SK-N-SH treated with all-trans-retinoic acid at 6 μM for 48 hours (cell line): ENCODE data around the gene NHSL2.

Source experiments
- ATAC-seq: fragments of 200-7000 bp; cut with Tn5 transposase; 3 replicates; pipeline ENCODE4 v1.9.1; 2020; ENCODE audit warnings: mild to moderate bottlenecking, moderate library complexity
- ARNTL ChIP-seq: fragments of 450-650 bp; formaldehyde crosslinking; IDR thresholded peaks from 2 replicates; pipeline ENCODE4 v1.5.0; 2020; ENCODE audit warnings: low read depth, mild to moderate bottlenecking, moderate library complexity, borderline replicate concordance
- BACH2 ChIP-seq: fragments of 250-450 bp; sonication (Bioruptor Pico); IDR thresholded peaks from 2 replicates; pipeline ENCODE4 v1.9.0; 2021; ENCODE audit warnings: mild to moderate bottlenecking, borderline replicate concordance
- CSDC2 ChIP-seq: fragments of 250-450 bp; sonication (Bioruptor Pico); IDR thresholded peaks from 2 replicates; pipeline ENCODE4 v1.5.0; 2020; ENCODE audit warnings: mild to moderate bottlenecking, moderate library complexity
- ESRRG ChIP-seq: fragments of 250-450 bp; sonication (Bioruptor Pico); IDR thresholded peaks from 2 replicates; pipeline ENCODE4 v1.6.1; 2021; ENCODE audit warnings: mild to moderate bottlenecking
- GLIS3 ChIP-seq: fragments of 250-450 bp; sonication (Bioruptor Pico); IDR thresholded peaks from 2 replicates; pipeline ENCODE4 v1.5.0; 2020; ENCODE audit warnings: mild to moderate bottlenecking, moderate library complexity
- ISL1 ChIP-seq: fragments of 250-450 bp; sonication (Bioruptor Pico); IDR thresholded peaks from 2 replicates; pipeline ENCODE4 v2.1.2; 2022; ENCODE audit warnings: mild to moderate bottlenecking, moderate library complexity
- OSR1 ChIP-seq: fragments of 250-450 bp; sonication (Bioruptor Pico); IDR thresholded peaks from 2 replicates; pipeline ENCODE4 v1.8.0; 2022; ENCODE audit warnings: moderate library complexity, mild to moderate bottlenecking, inconsistent platforms
- PPARA ChIP-seq: fragments of 250-450 bp; sonication (Bioruptor Pico); IDR thresholded peaks from 2 replicates; pipeline ENCODE4 v1.5.0; 2020; ENCODE audit warnings: mild to moderate bottlenecking, borderline replicate concordance
- RARB ChIP-seq: fragments of 250-450 bp; sonication (Bioruptor Pico); IDR thresholded peaks from 2 replicates; pipeline ENCODE4 v1.8.0; 2021; ENCODE audit warnings: mild to moderate bottlenecking, moderate library complexity
- SNAI2 ChIP-seq: fragments of 250-450 bp; sonication (Bioruptor Pico); IDR thresholded peaks from 2 replicates; pipeline ENCODE4 v1.5.0; 2020; ENCODE audit warnings: mild to moderate bottlenecking, moderate library complexity
- TCF4 ChIP-seq: fragments of 250-450 bp; sonication (Bioruptor Pico); IDR thresholded peaks from 2 replicates; pipeline ENCODE4 v1.8.0; 2021; ENCODE audit warnings: mild to moderate bottlenecking, moderate library complexity, borderline replicate concordance
- TOX ChIP-seq: fragments of 250-450 bp; sonication (Bioruptor Pico); IDR thresholded peaks from 2 replicates; pipeline ENCODE4 v1.8.0; 2021; ENCODE audit warnings: mild to moderate bottlenecking, moderate library complexity, borderline replicate concordance
- ZC3H10 ChIP-seq: fragments of 250-450 bp; sonication (Bioruptor Pico); IDR thresholded peaks from 2 replicates; pipeline ENCODE4 v1.5.1; 2021; ENCODE audit warnings: mild to moderate bottlenecking, moderate library complexity
- ZFP3 ChIP-seq: fragments of 250-450 bp; sonication (Bioruptor Pico); IDR thresholded peaks from 2 replicates; pipeline ENCODE4 v1.5.0; 2020; ENCODE audit warnings: mild to moderate bottlenecking, moderate library complexity
- ZFP30 ChIP-seq: fragments of 450-650 bp; formaldehyde crosslinking; IDR thresholded peaks from 2 replicates; pipeline ENCODE4 v1.5.0; 2022; ENCODE audit warnings: mild to moderate bottlenecking, moderate library complexity
- ZNF565 ChIP-seq: fragments of 450-650 bp; formaldehyde crosslinking; conservative IDR thresholded peaks from 2 replicates; pipeline ENCODE4 v1.5.0; 2020; ENCODE audit warnings: low read depth, mild to moderate bottlenecking, moderate library complexity
- ZNF70 ChIP-seq: fragments of 450-650 bp; formaldehyde crosslinking; IDR thresholded peaks from 2 replicates; pipeline ENCODE4 v1.5.0; 2020; ENCODE audit warnings: mild to moderate bottlenecking, moderate library complexity
- ZNF8 ChIP-seq: fragments of 450-650 bp; formaldehyde crosslinking; IDR thresholded peaks from 2 replicates; pipeline ENCODE4 v1.5.0; 2020; ENCODE audit warnings: mild to moderate bottlenecking, moderate library complexity
- TF ChIP-seq, protein P1 (sequence below): fragments of 250-450 bp; sonication (Bioruptor Pico); IDR thresholded peaks from 2 replicates; pipeline ENCODE4 v1.5.1; 2021; ENCODE audit warnings: mild to moderate bottlenecking, moderate library complexity
- TF ChIP-seq, protein P2 (sequence below): fragments of 250-450 bp; sonication (Bioruptor Pico); IDR thresholded peaks from 2 replicates; pipeline ENCODE4 v1.5.1; 2020; ENCODE audit warnings: low read depth, mild to moderate bottlenecking, moderate library complexity
- TF ChIP-seq, protein P3 (sequence below): fragments of 250-450 bp; sonication (Bioruptor Pico); IDR thresholded peaks from 2 replicates; pipeline ENCODE4 v1.5.0; 2020; ENCODE audit warnings: mild to moderate bottlenecking, moderate library complexity
- TF ChIP-seq, protein P4 (sequence below): fragments of 250-450 bp; sonication (Bioruptor Pico); IDR thresholded peaks from 2 replicates; pipeline ENCODE4 v1.8.0; 2021; ENCODE audit warnings: low read depth, mild to moderate bottlenecking, moderate library complexity, borderline replicate concordance

The NHSL2 gene

DNA sequence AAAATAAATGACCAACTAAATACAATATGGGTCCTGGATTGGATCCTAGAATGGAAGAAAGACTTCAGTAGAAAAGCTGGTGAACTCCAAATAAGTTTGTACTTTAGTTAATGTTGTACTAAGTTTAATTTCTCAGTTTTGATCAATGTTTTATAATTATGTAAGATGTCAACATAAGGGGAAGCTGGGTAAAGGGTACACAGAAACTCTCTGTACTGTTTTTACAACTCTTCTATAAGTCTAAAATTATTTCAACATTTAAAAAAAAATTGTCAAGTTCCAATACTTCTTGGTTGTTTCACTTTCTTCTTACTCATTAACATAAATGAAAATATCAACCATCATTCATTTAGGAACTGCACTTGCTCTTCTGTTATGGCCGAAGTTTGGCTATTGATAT lies 88.9 kb downstream of the NHSL2 start:
- no peak for TF ChIP-seq PPARA (CRISPR knock-in tag)
- no peak for TF ChIP-seq ZNF565 (CRISPR knock-in tag)
- no peak for TF ChIP-seq RARB (CRISPR knock-in tag)
- TF ChIP-seq CSDC2 (CRISPR knock-in tag), result no peak
- TF ChIP-seq, protein P1, sequence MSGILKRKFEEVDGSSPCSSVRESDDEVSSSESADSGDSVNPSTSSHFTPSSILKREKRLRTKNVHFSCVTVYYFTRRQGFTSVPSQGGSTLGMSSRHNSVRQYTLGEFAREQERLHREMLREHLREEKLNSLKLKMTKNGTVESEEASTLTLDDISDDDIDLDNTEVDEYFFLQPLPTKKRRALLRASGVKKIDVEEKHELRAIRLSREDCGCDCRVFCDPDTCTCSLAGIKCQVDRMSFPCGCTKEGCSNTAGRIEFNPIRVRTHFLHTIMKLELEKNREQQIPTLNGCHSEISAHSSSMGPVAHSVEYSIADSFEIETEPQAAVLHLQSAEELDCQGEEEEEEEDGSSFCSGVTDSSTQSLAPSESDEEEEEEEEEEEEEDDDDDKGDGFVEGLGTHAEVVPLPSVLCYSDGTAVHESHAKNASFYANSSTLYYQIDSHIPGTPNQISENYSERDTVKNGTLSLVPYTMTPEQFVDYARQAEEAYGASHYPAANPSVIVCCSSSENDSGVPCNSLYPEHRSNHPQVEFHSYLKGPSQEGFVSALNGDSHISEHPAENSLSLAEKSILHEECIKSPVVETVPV, result no peak
- TF ChIP-seq ZNF8 (CRISPR knock-in tag), result no peak
- no peak for TF ChIP-seq GLIS3 (CRISPR knock-in tag)
- TF ChIP-seq, protein P2, sequence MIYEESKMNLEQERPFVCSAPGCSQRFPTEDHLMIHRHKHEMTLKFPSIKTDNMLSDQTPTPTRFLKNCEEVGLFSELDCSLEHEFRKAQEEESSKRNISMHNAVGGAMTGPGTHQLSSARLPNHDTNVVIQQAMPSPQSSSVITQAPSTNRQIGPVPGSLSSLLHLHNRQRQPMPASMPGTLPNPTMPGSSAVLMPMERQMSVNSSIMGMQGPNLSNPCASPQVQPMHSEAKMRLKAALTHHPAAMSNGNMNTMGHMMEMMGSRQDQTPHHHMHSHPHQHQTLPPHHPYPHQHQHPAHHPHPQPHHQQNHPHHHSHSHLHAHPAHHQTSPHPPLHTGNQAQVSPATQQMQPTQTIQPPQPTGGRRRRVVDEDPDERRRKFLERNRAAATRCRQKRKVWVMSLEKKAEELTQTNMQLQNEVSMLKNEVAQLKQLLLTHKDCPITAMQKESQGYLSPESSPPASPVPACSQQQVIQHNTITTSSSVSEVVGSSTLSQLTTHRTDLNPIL (CRISPR knock-in tag), result no peak
- TF ChIP-seq, protein P3, sequence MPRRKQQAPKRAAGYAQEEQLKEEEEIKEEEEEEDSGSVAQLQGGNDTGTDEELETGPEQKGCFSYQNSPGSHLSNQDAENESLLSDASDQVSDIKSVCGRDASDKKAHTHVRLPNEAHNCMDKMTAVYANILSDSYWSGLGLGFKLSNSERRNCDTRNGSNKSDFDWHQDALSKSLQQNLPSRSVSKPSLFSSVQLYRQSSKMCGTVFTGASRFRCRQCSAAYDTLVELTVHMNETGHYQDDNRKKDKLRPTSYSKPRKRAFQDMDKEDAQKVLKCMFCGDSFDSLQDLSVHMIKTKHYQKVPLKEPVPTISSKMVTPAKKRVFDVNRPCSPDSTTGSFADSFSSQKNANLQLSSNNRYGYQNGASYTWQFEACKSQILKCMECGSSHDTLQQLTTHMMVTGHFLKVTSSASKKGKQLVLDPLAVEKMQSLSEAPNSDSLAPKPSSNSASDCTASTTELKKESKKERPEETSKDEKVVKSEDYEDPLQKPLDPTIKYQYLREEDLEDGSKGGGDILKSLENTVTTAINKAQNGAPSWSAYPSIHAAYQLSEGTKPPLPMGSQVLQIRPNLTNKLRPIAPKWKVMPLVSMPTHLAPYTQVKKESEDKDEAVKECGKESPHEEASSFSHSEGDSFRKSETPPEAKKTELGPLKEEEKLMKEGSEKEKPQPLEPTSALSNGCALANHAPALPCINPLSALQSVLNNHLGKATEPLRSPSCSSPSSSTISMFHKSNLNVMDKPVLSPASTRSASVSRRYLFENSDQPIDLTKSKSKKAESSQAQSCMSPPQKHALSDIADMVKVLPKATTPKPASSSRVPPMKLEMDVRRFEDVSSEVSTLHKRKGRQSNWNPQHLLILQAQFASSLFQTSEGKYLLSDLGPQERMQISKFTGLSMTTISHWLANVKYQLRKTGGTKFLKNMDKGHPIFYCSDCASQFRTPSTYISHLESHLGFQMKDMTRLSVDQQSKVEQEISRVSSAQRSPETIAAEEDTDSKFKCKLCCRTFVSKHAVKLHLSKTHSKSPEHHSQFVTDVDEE (CRISPR knock-in tag), result no peak
- no peak for TF ChIP-seq TCF4 (CRISPR knock-in tag)
- no peak for TF ChIP-seq TOX (CRISPR knock-in tag)
- no peak for TF ChIP-seq ZFP30 (CRISPR knock-in tag)
- TF ChIP-seq ARNTL, result no peak
- TF ChIP-seq SNAI2 (CRISPR knock-in tag), result no peak
- TF ChIP-seq ZC3H10 (CRISPR knock-in tag), result no peak
- ATAC-seq, result no peak

DNA sequence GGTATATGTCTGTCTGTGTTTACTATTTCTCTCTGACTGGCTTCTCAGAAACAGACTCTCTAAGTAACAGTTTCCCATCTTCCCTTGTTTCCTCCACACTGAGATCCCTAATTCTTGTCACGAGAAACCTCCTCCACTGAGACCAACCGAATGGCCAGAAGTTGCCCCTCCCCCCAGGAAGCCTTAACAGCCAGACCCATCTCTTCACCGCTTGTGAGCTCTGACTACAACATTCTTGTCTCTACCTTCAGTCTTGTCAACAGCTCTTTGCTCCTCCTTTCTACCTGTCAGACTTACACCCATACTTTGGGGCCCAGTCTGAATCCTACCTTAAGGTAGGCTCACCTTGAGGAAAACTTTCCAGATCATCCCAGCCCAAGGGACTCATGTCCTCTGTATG lies 90.8 kb downstream of the NHSL2 start:
- no peak for ATAC-seq
- TF ChIP-seq ZFP30 (CRISPR knock-in tag) (no peak), ESRRG (CRISPR knock-in tag) (no peak), OSR1 (no peak), ZNF8 (CRISPR knock-in tag) (no peak), CSDC2 (CRISPR knock-in tag) (no peak), BACH2 (CRISPR knock-in tag) (no peak), TCF4 (CRISPR knock-in tag) (no peak), ARNTL (no peak), RARB (CRISPR knock-in tag) (no peak), ZFP3 (CRISPR knock-in tag) (no peak), PPARA (CRISPR knock-in tag) (no peak)
- TF ChIP-seq, protein P4, sequence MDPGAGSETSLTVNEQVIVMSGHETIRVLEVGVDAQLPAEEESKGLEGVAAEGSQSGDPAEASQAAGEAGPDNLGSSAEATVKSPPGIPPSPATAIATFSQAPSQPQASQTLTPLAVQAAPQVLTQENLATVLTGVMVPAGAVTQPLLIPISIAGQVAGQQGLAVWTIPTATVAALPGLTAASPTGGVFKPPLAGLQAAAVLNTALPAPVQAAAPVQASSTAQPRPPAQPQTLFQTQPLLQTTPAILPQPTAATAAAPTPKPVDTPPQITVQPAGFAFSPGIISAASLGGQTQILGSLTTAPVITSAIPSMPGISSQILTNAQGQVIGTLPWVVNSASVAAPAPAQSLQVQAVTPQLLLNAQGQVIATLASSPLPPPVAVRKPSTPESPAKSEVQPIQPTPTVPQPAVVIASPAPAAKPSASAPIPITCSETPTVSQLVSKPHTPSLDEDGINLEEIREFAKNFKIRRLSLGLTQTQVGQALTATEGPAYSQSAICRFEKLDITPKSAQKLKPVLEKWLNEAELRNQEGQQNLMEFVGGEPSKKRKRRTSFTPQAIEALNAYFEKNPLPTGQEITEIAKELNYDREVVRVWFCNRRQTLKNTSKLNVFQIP, result no peak
- TF ChIP-seq, protein P2 (CRISPR knock-in tag), result no peak
- TF ChIP-seq, all 23 proteins: peak for 0

DNA sequence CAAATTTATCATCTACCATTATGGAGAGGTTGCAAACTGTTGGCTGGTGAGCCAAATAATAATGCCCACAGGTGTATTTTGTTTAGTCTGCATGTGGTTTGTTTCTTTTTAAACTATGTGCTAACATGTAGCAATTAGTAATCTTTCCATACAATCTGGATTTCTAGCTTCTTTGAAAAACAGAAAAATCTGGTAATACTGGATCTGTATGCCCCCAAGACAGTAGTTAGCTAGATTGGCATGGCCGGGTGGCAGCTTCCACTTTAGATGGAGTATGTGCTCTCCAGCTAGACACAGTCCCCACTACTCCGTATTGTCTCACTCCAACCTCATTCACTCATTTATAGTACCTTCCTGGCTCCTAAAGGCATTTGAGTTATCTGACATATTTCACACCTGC lies 91.3 kb downstream of the NHSL2 start:
- ATAC-seq, result no peak
- TF ChIP-seq, protein P3 (CRISPR knock-in tag), result no peak
- TF ChIP-seq ZC3H10 (CRISPR knock-in tag), result no peak
- TF ChIP-seq, protein P1, result no peak
- TF ChIP-seq ZNF8 (CRISPR knock-in tag), result no peak
- no peak for TF ChIP-seq OSR1
- no peak for TF ChIP-seq ESRRG (CRISPR knock-in tag)
- no peak for TF ChIP-seq ZFP30 (CRISPR knock-in tag)
- TF ChIP-seq ISL1 (CRISPR knock-in tag), result no peak
- no peak for TF ChIP-seq ZNF70
- no peak for TF ChIP-seq PPARA (CRISPR knock-in tag)
- no peak for TF ChIP-seq ZFP3 (CRISPR knock-in tag)
- TF ChIP-seq GLIS3 (CRISPR knock-in tag), result no peak
- no peak for TF ChIP-seq SNAI2 (CRISPR knock-in tag)
